Activated T-cell treated with anti-CD3 and anti-CD28 coated beads, Interleukin-2, amount 50 U/mL, for 72 hours (primary cell): ENCODE data around the gene FDX2. TPM values are rescaled to one million over a fixed set of nuclear protein-coding genes. Genes with fewer than 3 reads are reported as not detected.
"Not testable (repeated sequence)": the region's sequence is repeated elsewhere in the genome, so short reads cannot be mapped to it uniquely, and the experiment has no call there.

Experiments
- ATAC-seq, 2 donors: fragments of 150-1000 bp; cut with Tn5 transposase; replicated peaks in 1 of 2; 2 replicates each; pipeline ENCODE4 v1.10.0; 2021; ENCODE audit warnings: moderate library complexity in 2 of 2, mild to moderate bottlenecking in 1 of 2
- DNase-seq, 2 donors: peaks; one replicate each; pipeline ENCODE4 v3.0.0; 2021 to 2022; ENCODE audit warnings: mixed read lengths in 1 of 2
- H3K27ac Mint-ChIP-seq: one replicate; pipeline ENCODE4 v1.8.0; 2022; ENCODE audit warnings: mild to moderate bottlenecking, moderate library complexity, mixed read lengths
- H3K27me3 Mint-ChIP-seq: one replicate; pipeline ENCODE4 v1.8.0; 2022; ENCODE audit warnings: low read depth, mixed read lengths
- H3K36me3 Mint-ChIP-seq, 2 donors: one replicate each; pipeline ENCODE4 v1.8.0; 2022; ENCODE audit warnings: mixed read lengths in 2 of 2, mild to moderate bottlenecking in 1 of 2; ENCODE audit not compliant: insufficient read depth in 2 of 2
- H3K4me1 Mint-ChIP-seq: one replicate; pipeline ENCODE4 v1.8.0; 2022; ENCODE audit warnings: low read depth, mixed read lengths
- H3K4me3 Mint-ChIP-seq, 2 donors: one replicate each; pipeline ENCODE4 v1.8.0; 2022; ENCODE audit warnings: mild to moderate bottlenecking in 2 of 2, mixed read lengths in 2 of 2, moderate library complexity in 2 of 2
- H3K9me3 Mint-ChIP-seq, 2 donors: one replicate each; pipeline ENCODE4 v1.8.0; 2022; ENCODE audit warnings: mixed read lengths in 2 of 2
- total RNA-seq, 2 donors: library from RNA; stranded (reverse); gene quantifications; one replicate each; pipeline ENCODE4 v1.2.3, GENCODE V29; 2022

Gene FDX2
- total RNA-seq, 2 donors from 2014 or later, result 13.0 to 16.3 TPM

GRCh38 chr19:10290876-10291553 is 24.8 kb downstream of the FDX2 start:
- Mint-ChIP-seq H3K27me3 (peaks cover 77% of the 10 kb centered on the region), H3K36me3 (peaks cover 0 to 2% of the 10 kb centered on the region in 2 donors), H3K4me1 (peaks cover 78% of the 10 kb centered on the region), H3K4me3 (peak overlapping the region; percentile 83 to 91), H3K9me3 (no peaks in the 10 kb centered on the region), H3K27ac (no peak overlapping the region)
- ATAC-seq, result peak; percentile 16 to 21
- peak; percentile 62 for DNase-seq

GRCh38 chr19:10290357-10290875 is 25.4 kb downstream of the FDX2 start:
- H3K27ac Mint-ChIP-seq, result peak overlapping the region; percentile 61
- H3K36me3 Mint-ChIP-seq, result peaks cover 0 to 2% of the 10 kb centered on the region in 2 donors
- H3K27me3 Mint-ChIP-seq, result peaks cover 72% of the 10 kb centered on the region
- peak overlapping the region; percentile 83 to 91 for H3K4me3 Mint-ChIP-seq
- no peaks in the 10 kb centered on the region for H3K9me3 Mint-ChIP-seq
- peaks cover 77% of the 10 kb centered on the region for H3K4me1 Mint-ChIP-seq
- DNase-seq (peak; percentile 21 to 31), ATAC-seq (no peak)

DNA sequence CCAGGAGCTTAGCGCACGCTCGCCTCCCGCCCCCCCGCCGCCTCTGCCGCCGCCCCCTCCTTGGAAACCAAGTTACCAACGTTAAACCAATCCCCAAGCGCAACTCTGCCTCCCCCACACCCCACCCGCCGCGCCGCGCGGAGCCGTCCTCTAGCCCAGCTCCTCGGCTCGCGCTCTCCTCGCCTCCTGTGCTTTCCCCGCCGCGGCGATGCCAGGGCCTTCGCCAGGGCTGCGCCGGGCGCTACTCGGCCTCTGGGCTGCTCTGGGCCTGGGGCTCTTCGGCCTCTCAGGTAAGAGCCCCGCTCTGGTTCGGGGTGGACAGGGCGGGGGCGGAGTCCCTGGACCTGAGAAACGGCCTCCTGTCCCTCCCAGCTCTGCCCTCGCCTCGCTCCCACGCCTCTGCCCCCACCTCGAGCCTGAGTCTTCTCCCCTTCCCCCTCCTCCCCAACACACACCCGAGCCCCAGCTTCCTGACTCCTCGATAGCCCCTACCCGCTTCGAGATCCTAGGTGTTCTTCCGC is 25.9 kb downstream of the FDX2 start, which contains the start of gene ICAM5:
TSS of gene ICAM5 (plus strand) at position 117 of the 521 bp plus-strand sequence. CDS start at position 209, 92 bp downstream.
- peak within 1 kb of the TSS; percentile 83 to 91 for H3K4me3 Mint-ChIP-seq
- peak; percentile 13 to 14 for ATAC-seq
- H3K27me3 Mint-ChIP-seq, result peaks cover 66% of the 10 kb centered on the region
- H3K4me1 Mint-ChIP-seq, result peaks cover 76% of the 10 kb centered on the region
- peak within 1 kb of the TSS; percentile 61 for H3K27ac Mint-ChIP-seq
- peaks cover 0 to 6% of the 10 kb centered on the region in 2 donors for H3K36me3 Mint-ChIP-seq
- no peaks in the 10 kb centered on the region for H3K9me3 Mint-ChIP-seq
- peak; percentile 53 to 58 for DNase-seq

- Mint-ChIP-seq H3K36me3 (peaks cover 0 to 6% of the 10 kb centered on the region in 2 donors), H3K27ac (no peak overlapping the region), H3K27me3 (peaks cover 60% of the 10 kb centered on the region), H3K4me1 (peaks cover 76% of the 10 kb centered on the region), H3K4me3 (peak overlapping the region; percentile 83 to 91), H3K9me3 (no peaks in the 10 kb centered on the region)
- DNase-seq (peak; percentile 77 to 81), ATAC-seq (peak; percentile 48 to 57)
Measured at GRCh38 chr19:10289167-10289835, 26.5 kb downstream of the FDX2 start.

DNA sequence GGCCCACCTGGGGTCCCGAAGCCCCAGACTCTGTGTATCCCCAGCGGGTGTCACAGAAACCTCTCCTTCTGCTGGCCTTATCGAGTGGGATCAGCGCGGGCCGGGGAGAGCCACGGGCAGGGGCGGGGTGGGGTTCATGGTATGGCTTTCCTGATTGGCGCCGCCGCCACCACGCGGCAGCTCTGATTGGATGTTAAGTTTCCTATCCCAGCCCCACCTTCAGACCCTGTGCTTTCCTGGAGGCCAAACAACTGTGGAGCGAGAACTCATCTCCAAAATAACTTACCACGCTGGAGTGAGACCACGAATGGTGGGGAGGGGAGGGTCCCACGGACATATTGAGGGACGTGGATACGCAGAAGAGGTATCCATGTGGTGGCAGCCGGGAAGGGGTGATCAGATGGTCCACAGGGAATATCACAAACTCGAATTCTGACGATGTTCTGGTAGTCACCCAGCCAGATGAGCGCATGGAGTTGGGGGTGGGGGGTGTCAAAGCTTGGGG is 27.1 kb downstream of the FDX2 start:
- DNase-seq, result peak; percentile 56 to 63
- peaks cover 0 to 8% of the 10 kb centered on the region in 2 donors for H3K36me3 Mint-ChIP-seq
- H3K9me3 Mint-ChIP-seq, result no peaks in the 10 kb centered on the region
- peak; percentile 18 to 20 for ATAC-seq
- no peak overlapping the region for H3K27ac Mint-ChIP-seq
- H3K27me3 Mint-ChIP-seq, result peaks cover 55% of the 10 kb centered on the region
- peaks cover 76% of the 10 kb centered on the region for H3K4me1 Mint-ChIP-seq
- peak overlapping the region; percentile 83 to 91 for H3K4me3 Mint-ChIP-seq

DNA sequence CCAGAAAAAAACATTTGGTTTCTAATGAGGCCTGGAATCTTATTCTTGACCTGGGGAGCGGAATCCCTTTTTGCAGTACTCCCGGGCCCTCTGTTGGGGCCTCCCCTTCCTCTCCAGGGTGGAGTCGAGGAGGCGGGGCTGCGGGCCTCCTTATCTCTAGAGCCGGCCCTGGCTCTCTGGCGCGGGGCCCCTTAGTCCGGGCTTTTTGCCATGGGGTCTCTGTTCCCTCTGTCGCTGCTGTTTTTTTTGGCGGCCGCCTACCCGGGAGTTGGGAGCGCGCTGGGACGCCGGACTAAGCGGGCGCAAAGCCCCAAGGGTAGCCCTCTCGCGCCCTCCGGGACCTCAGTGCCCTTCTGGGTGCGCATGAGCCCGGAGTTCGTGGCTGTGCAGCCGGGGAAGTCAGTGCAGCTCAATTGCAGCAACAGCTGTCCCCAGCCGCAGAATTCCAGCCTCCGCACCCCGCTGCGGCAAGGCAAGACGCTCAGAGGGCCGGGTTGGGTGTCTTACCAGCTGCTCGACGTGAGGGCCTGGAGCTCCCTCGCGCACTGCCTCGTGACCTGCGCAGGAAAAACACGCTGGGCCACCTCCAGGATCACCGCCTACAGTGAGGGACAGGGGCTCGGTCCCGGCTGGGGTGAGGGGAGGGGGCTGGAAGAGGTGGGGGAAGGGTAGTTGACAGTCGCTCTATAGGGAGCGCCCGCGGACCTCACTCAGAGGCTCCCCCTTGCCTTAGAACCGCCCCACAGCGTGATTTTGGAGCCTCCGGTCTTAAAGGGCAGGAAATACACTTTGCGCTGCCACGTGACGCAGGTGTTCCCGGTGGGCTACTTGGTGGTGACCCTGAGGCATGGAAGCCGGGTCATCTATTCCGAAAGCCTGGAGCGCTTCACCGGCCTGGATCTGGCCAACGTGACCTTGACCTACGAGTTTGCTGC is 28.7 kb downstream of the FDX2 start, which contains the start of gene ICAM4:
TSS of gene ICAM4 (plus strand) at position 153 of the 935 bp plus-strand sequence. CDS start at position 211, 58 bp downstream.
- Mint-ChIP-seq H3K36me3 (peaks cover 0 to 11% of the 10 kb centered on the region in 2 donors), H3K9me3 (no peaks in the 10 kb centered on the region), H3K4me1 (peaks cover 61% of the 10 kb centered on the region), H3K27me3 (peaks cover 38% of the 10 kb centered on the region), H3K27ac (no peak within 1 kb of the TSS), H3K4me3 (peak within 1 kb of the TSS; percentile 52 to 71)
- DNase-seq, result peak; percentile 42 to 47
- no peak for ATAC-seq

- Mint-ChIP-seq H3K9me3 (no peaks in the 10 kb centered on the region), H3K4me1 (peaks cover 45% of the 10 kb centered on the region), H3K36me3 (peaks cover 0 to 15% of the 10 kb centered on the region in 2 donors), H3K4me3 (no peak overlapping the region), H3K27me3 (peaks cover 21% of the 10 kb centered on the region), H3K27ac (no peak overlapping the region)
- DNase-seq, result no peak
- ATAC-seq, result no peak
Measured at GRCh38 chr19:10285393-10285792, 30.4 kb downstream of the FDX2 start.

- Mint-ChIP-seq H3K4me3 (no peak overlapping the region), H3K27ac (no peak overlapping the region), H3K9me3 (no peaks in the 10 kb centered on the region), H3K27me3 (peaks cover 17% of the 10 kb centered on the region), H3K36me3 (peaks cover 1 to 16% of the 10 kb centered on the region in 2 donors), H3K4me1 (peaks cover 43% of the 10 kb centered on the region)
- DNase-seq (no peak), ATAC-seq (no peak)
Measured at GRCh38 chr19:10284960-10285278, 30.9 kb downstream of the FDX2 start.

GRCh38 chr19:10284065-10284959 is 31.5 kb downstream of the FDX2 start:
- H3K36me3 Mint-ChIP-seq, result peaks cover 3 to 20% of the 10 kb centered on the region in 2 donors

GRCh38 chr19:10283301-10284064 is 32.3 kb downstream of the FDX2 start:
- ATAC-seq (no peak), DNase-seq (no peak)
- H3K36me3 Mint-ChIP-seq, result peaks cover 6 to 18% of the 10 kb centered on the region in 2 donors
- H3K4me1 Mint-ChIP-seq, result peaks cover 40% of the 10 kb centered on the region
- H3K27ac Mint-ChIP-seq, result no peak overlapping the region
- H3K9me3 Mint-ChIP-seq, result no peaks in the 10 kb centered on the region
- H3K4me3 Mint-ChIP-seq, result no peak overlapping the region
- peaks cover 10% of the 10 kb centered on the region for H3K27me3 Mint-ChIP-seq

More at GRCh38 chr19:10284065-10284959, 31.5 kb downstream of the FDX2 start:
- H3K27ac Mint-ChIP-seq, result no peak overlapping the region
- no peak overlapping the region for H3K4me3 Mint-ChIP-seq
- H3K4me1 Mint-ChIP-seq, result peaks cover 44% of the 10 kb centered on the region
- ATAC-seq (no peak), DNase-seq (no peak)
- no peaks in the 10 kb centered on the region for H3K9me3 Mint-ChIP-seq
- H3K27me3 Mint-ChIP-seq, result peaks cover 16% of the 10 kb centered on the region

- Mint-ChIP-seq H3K36me3 (peaks cover 9 to 22% of the 10 kb centered on the region in 2 donors), H3K4me1 (peaks cover 40% of the 10 kb centered on the region)
- H3K27ac Mint-ChIP-seq, DNase-seq, H3K27me3 Mint-ChIP-seq, ATAC-seq, H3K9me3 Mint-ChIP-seq, H3K4me3 Mint-ChIP-seq: not testable (repeated sequence)
Measured at GRCh38 chr19:10282043-10282442, 33.8 kb downstream of the FDX2 start.
